Endothelial cell of umbilical vein (primary cell): Measurements from ENCODE around the gene GPANK1. TPM values are rescaled to one million over a fixed set of nuclear protein-coding genes. Genes with fewer than 3 reads are reported as not detected.

Experiments
- BruUV-seq: library from RNA; stranded (reverse); fragments of 400-500 nt; replicated peaks from 2 replicates; lab custom pipeline; 2021; lab: Mats Ljungman, UMichigan
- CTCF ChIA-PET: fragments of 300-600, 350-600 bp; sonication (Branson Sonifier 250); formaldehyde crosslinking; loops from one replicate; lab custom pipeline; 2021; ENCODE audit warnings: antibody characterized with exemption, inconsistent platforms; lab: Charles Lee
- POLR2A ChIA-PET: fragments of 300-600, 350-600 bp; sonication (Branson Sonifier 250); formaldehyde crosslinking; loops from one replicate; lab custom pipeline; 2021; ENCODE audit warnings: antibody characterized with exemption, inconsistent platforms; lab: Charles Lee
- DNase-seq: peaks from one replicate; pipeline ENCODE4 v3.0.0-alpha.2; 2011; ENCODE audit warnings: low read depth, low spot score
- FAIRE-seq: peaks from 2 replicates; lab custom pipeline; 2011; peaks lifted over from hg19 to GRCh38; lab: Jason Lieb, UNC
- H2AFZ ChIP-seq: 2 replicates; pipeline ENCODE4 v1.6.0; 2012; ENCODE audit warnings: low read depth, low read length, control low read depth, inconsistent platforms
- H3K27ac ChIP-seq: 2 replicates; pipeline ENCODE4 v1.5.1; 2011; ENCODE audit warnings: low read depth, mild to moderate bottlenecking, control low read depth, low read length, moderate library complexity; ENCODE audit not compliant: insufficient read depth
- H3K27me3 ChIP-seq, 2 experiments: 2 replicates each; pipeline versions ENCODE4 v1.6.0 to v1.6.1; 2011; ENCODE audit warnings: low read length in 2 of 2, mixed read lengths in 1 of 2; ENCODE audit not compliant: control insufficient read depth in 2 of 2, insufficient read depth in 2 of 2
- H3K36me3 ChIP-seq, 2 experiments: 2 replicates in 1 of 2; 3 replicates in 1 of 2; pipeline ENCODE4 v1.5.1; 2011; ENCODE audit warnings: low read length in 2 of 2, mild to moderate bottlenecking in 1 of 2, moderate library complexity in 1 of 2; ENCODE audit not compliant: control insufficient read depth in 2 of 2, insufficient read depth in 2 of 2; ENCODE audit errors: extremely low read depth in 1 of 2
- H3K4me1 ChIP-seq: 3 replicates; pipeline ENCODE4 v1.5.1; 2011; ENCODE audit warnings: mild to moderate bottlenecking, low read length; ENCODE audit not compliant: control insufficient read depth, insufficient read depth; ENCODE audit errors: extremely low read depth
- H3K4me2 ChIP-seq: 2 replicates; pipeline ENCODE4 v1.6.1; 2011; ENCODE audit warnings: low read length, control low read depth, mixed read lengths; ENCODE audit not compliant: insufficient read depth
- H3K4me3 ChIP-seq, 3 experiments: fragments of 200-600 bp in 1 of 3; sonication (generic), shearing (Covaris generic) in 1 of 3; replicated peaks in 1 of 3; 2 replicates each; pipeline ENCODE4 v1.5.1; 2011 to 2016; ENCODE audit warnings: control low read depth in 3 of 3, low read length in 3 of 3, mild to moderate bottlenecking in 2 of 3, inconsistent platforms in 1 of 3, low read depth in 1 of 3, moderate library complexity in 1 of 3; ENCODE audit not compliant: insufficient read depth in 1 of 3
- H3K79me2 ChIP-seq: 2 replicates; pipeline ENCODE4 v1.6.0; 2012; ENCODE audit warnings: low read length, inconsistent platforms; ENCODE audit not compliant: control insufficient read depth, insufficient read depth
- H3K9ac ChIP-seq: replicated peaks from 2 replicates; pipeline ENCODE3; 2011; ENCODE audit warnings: low read length, control low read depth; ENCODE audit not compliant: insufficient read depth; ENCODE audit errors: extremely low read depth
- H3K9me1 ChIP-seq: replicated peaks from 3 replicates; pipeline ENCODE4 v1.6.0; 2011; ENCODE audit warnings: mild to moderate bottlenecking, low read length; ENCODE audit not compliant: control insufficient read depth, insufficient read depth; ENCODE audit errors: extremely low read depth
- H3K9me3 ChIP-seq: replicated peaks from 2 replicates; pipeline ENCODE4 v1.5.1; 2012; ENCODE audit warnings: low read length, inconsistent platforms; ENCODE audit not compliant: control insufficient read depth, insufficient read depth
- H4K20me1 ChIP-seq: replicated peaks from 2 replicates; pipeline ENCODE3; 2011; ENCODE audit warnings: mild to moderate bottlenecking, low read length; ENCODE audit not compliant: control insufficient read depth, insufficient read depth; ENCODE audit errors: extremely low read depth
- EZH2 ChIP-seq: IDR thresholded peaks from 2 replicates; pipeline ENCODE4 v1.6.1; 2012; ENCODE audit warnings: borderline replicate concordance, low read depth, mild to moderate bottlenecking, moderate library complexity, low read length, inconsistent platforms; ENCODE audit not compliant: severe bottlenecking
- FOS ChIP-seq: IDR thresholded peaks from 2 replicates; pipeline ENCODE4 v1.6.1; 2011; ENCODE audit warnings: mild to moderate bottlenecking, low read length, moderate library complexity, borderline replicate concordance; ENCODE audit not compliant: insufficient read depth
- GATA2 ChIP-seq: IDR thresholded peaks from 2 replicates; pipeline ENCODE4 v1.7.0; 2011; ENCODE audit warnings: low read depth, mild to moderate bottlenecking, moderate library complexity, mixed read lengths, low read length; ENCODE audit not compliant: insufficient read length, insufficient read depth
- JUN ChIP-seq: IDR thresholded peaks from 2 replicates; pipeline ENCODE4 v1.6.1; 2011; ENCODE audit warnings: borderline replicate concordance, low read depth; ENCODE audit not compliant: insufficient read length, insufficient read depth
- POLR2A ChIP-seq: IDR thresholded peaks from 2 replicates; pipeline ENCODE4 v1.6.1; 2012; ENCODE audit warnings: low read depth, mild to moderate bottlenecking, control low read depth, low read length
- POLR2AphosphoS5 ChIP-seq: IDR thresholded peaks from 2 replicates; pipeline ENCODE4 v1.6.1; 2012; ENCODE audit warnings: low read depth, mild to moderate bottlenecking, control low read depth, low read length, moderate library complexity; ENCODE audit not compliant: insufficient read depth
- dilution Hi-C: fragments of 300-500 bp; cut with MboI; formaldehyde crosslinking; loops from one replicate; pipeline ENCODE4 v1.15.0; 2019; ENCODE audit warnings: low sequenced_read_pairs; ENCODE audit not compliant: extremely low pct_ligation_motif_present
- intact Hi-C: fragments of 100-400 bp; cut with micrococcal nuclease; formaldehyde crosslinking; loops from one replicate; pipeline ENCODE4 v1.10.0; 2022
- polyA plus RNA-seq, 4 experiments: library from polyadenylated mRNA; depleted of rRNA in 3 of 4; stranded (reverse) in 3 of 4; unstranded in 1 of 4; fragments of >200 nt; gene quantifications; 2 replicates each; pipeline versions ENCODE4 v1.2.1 to v1.2.3, GENCODE V29; 2011 to 2012; ENCODE audit warnings: missing spikeins in 1 of 4
- total RNA-seq: library from RNA; stranded (reverse); gene quantifications from 2 replicates; pipeline ENCODE4 v1.2.3, GENCODE V29; 2021
- TF ChIP-seq, protein P1 (sequence below), 2 donors: IDR thresholded peaks; 1 replicate in 1 of 2; 2 replicates in 1 of 2; pipeline ENCODE4 v1.5.1; 2011; ENCODE audit warnings: low read length in 2 of 2, mild to moderate bottlenecking in 2 of 2, moderate library complexity in 2 of 2, control low read depth in 1 of 2, inconsistent platforms in 1 of 2, low read depth in 1 of 2; ENCODE audit not compliant: insufficient read depth in 1 of 2; ENCODE audit errors: extremely low read depth in 1 of 2

GPANK1 gene
- total and polyA plus RNA-seq, 2 donors (not counting 3 experiments of a cell fraction or from before 2014, with no cell fraction given): 12.6 to 17.5 TPM

DNA sequence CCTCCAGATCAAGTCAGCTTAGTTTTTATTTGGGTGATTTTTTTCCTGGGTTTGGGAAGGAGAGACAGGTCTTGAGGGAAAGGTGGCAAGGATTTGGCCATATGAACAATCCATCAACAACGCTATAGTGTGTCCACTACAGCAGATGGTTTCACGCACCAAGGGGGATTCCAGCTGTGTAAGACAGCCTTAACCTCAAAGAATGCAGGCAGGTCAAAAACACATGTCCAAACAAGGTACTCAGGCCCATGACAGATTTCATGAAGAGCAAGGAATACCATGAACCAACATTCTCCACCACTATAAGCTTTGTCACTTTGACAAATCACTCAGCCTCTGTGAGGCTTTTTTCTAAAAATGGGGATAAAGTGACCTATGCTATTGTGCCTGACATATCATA, 47.8 kb downstream of the GPANK1 start:
- no peak for DNase-seq
- no peak for FAIRE-seq
- intact Hi-C loops: no loop called here

More for the DNA sequence above, 47.8 kb downstream of the GPANK1 start:
- TF ChIP-seq, protein P1, sequence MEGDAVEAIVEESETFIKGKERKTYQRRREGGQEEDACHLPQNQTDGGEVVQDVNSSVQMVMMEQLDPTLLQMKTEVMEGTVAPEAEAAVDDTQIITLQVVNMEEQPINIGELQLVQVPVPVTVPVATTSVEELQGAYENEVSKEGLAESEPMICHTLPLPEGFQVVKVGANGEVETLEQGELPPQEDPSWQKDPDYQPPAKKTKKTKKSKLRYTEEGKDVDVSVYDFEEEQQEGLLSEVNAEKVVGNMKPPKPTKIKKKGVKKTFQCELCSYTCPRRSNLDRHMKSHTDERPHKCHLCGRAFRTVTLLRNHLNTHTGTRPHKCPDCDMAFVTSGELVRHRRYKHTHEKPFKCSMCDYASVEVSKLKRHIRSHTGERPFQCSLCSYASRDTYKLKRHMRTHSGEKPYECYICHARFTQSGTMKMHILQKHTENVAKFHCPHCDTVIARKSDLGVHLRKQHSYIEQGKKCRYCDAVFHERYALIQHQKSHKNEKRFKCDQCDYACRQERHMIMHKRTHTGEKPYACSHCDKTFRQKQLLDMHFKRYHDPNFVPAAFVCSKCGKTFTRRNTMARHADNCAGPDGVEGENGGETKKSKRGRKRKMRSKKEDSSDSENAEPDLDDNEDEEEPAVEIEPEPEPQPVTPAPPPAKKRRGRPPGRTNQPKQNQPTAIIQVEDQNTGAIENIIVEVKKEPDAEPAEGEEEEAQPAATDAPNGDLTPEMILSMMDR (IDR thresholded peaks at IDR 0.05; ENCODE audit: extremely low read depth in 1 of 2, insufficient read depth in 1 of 2, low read depth in 1 of 2, low read length in 2 of 2): no peak
- TF ChIP-seq FOS (no peak), JUN (no peak), GATA2 (no peak), EZH2 (no peak), POLR2AphosphoS5 (no peak), POLR2A (no peak)
- dilution Hi-C loops: no loop called here
- BruUV-seq: no TSS peak
- H3K79me2 ChIP-seq: peaks cover 14% of the 10 kb centered on the region
- no peaks in the 10 kb centered on the region for H3K9me3 ChIP-seq
- H3K27me3 ChIP-seq: peaks cover 0 to 3% of the 10 kb centered on the region in 2 experiments
- no peak overlapping the region for H3K4me3 ChIP-seq
- H4K20me1 ChIP-seq: no peaks in the 10 kb centered on the region
- CTCF ChIA-PET: interaction anchor here (1.5 to 2.5 kb wide), 2 partner anchors 18 to 70 kb away, joined by 4 to 8 read pairs; partner anchors contain the start of gene NFKBIL1
- H3K27ac ChIP-seq: no peak overlapping the region
- no peaks in the 10 kb centered on the region for H3K36me3 ChIP-seq
- peaks cover 4% of the 10 kb centered on the region for H3K4me1 ChIP-seq
- no peak overlapping the region for H2AFZ ChIP-seq
- no peak overlapping the region for H3K4me2 ChIP-seq
- H3K9ac ChIP-seq: no peak overlapping the region
- no peaks in the 10 kb centered on the region for H3K9me1 ChIP-seq
- POLR2A ChIA-PET: no interaction called here
